ENCODE data around the gene TMEM219.
"Not testable (repeated sequence)": the region's sequence is repeated elsewhere in the genome, so short reads cannot be mapped to it uniquely, and the experiment has no call there.

TMEM219 gene

DNA sequence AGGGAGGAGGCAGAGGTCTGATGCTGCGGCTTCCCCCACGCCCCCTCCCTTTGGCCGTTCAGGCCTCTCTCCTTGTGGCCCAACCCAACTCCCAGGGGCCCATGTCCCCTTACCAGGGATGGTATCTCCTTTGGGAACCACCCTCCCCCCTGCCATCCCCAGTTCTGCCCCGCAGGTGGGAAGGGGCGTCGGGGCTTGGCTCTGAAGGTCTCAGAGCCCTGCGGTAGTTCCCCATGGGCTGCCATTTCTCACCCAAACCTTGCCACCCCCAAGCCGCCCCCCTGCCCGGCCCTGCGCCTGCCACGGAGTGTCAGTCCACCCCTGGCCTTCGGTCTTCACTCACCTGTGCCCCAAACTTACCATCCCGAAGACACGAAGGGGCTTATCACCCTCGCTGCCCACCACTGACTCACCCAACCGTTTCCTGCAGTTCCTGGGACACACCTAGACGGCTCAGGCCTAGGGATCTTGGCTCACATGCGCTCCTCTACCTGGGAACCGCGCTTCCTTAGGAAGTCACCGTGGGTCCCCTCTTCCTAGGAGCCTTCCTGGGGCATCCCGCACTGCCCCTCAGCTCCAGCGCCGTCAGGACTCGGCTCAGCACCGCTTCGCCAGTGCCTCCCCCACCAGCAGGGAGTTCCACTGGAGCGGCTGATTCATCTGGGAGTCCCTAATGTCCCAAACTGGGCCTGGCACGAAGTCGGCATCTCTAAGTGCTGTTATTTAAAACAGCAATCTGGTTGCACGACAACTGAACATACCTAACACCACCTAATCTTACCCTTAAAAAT lies 50.0 kb downstream of the TMEM219 start:
- DNase-seq (ENCODE audit: low read depth) = no peak

DNA sequence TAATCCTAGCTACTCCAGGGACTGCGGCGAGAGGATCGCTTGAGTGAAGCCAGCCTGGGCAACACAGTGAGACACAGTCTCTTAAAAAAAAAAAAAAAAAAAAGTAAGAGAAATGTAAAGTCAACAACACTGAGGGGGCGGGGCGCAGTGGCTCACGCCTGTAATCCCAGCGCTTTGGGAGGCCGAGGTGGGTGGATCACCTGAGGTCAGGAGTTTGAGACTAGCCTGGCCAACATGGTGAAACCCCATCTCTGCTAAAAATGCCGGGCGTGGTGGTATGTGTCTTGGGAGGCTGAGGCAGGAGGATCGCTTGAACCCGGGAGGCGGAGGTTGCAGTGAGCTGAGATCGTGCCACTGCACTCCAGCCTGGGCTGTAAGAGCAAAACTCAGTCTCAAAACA lies 50.7 kb downstream of the TMEM219 start:
- DNase-seq (ENCODE audit: low read depth) = not testable (repeated sequence)

DNA sequence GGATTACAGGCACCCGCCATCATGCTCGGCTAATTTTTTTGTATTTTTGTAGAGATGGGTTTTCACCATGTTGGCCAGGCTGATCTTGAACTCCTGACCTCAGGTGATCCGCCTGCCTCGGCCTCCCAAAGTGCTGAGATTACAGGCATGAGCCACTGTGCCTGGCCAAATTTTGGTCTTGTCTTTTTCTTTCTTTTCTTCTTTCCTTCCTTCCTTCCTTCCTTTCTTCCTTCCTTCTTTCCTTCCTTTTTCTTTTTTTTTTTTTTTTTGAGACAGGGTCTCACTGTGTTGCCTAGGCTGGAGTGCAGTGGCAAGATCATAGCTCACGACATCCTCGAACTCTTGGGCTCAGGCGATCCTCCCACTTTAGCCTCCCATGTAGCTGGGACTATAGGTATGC lies 53.6 kb downstream of the TMEM219 start:
- DNase-seq (ENCODE audit: low read depth) = not testable (repeated sequence)

DNA sequence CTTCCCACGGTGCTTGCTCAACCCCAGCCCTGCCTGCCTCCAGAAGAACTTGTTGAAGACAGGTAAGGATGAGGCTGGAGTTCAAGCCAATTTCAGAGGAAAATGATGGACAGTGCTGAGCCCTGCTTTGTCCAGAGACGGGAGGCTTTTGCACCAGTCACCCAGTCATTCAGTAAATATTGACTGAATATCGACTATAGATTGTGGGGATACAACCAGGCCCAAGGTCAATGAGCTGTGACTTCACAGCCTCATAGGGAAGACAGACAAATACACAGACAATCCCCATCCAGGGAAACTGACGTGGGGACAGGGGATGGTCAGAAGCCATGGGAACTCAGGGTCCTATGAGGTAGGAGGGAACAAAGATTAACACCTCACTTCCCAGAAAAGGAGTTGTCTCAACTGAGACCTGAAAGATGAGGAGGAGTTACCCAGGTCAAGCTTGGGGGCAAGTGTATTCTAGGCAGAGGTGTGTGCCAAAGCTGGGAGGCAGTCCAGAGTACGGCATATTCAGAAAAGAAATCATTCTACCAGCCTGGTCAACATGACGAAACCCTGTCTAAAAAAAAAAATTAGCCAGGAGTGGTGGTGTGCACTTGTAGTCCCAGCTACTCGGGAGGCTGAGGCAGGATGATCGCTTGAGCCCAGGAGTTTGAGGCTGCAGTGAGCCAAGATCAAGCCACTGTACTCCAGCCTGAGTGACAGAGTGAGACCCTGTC lies 54.8 kb downstream of the TMEM219 start:
- no peak for DNase-seq (ENCODE audit: low read depth)

DNA sequence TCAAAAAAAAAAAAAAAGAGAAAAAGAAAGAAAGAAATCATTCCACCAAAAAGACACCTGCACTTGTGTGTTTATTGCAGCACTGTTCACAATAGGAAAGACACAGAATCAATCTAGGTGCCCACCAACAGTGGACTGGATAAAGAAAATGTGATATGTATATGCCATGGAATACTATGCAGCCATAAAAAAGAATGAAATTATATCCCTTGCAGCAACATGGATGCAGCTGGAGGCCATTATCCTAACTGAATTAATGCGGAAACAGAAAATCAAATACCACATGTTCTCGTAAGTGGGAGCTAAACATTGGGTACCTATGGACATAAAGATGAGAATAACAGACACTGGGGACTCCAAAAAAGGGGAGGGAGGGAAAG lies 55.4 kb downstream of the TMEM219 start:
- DNase-seq (ENCODE audit: low read depth) = no peak

DNA sequence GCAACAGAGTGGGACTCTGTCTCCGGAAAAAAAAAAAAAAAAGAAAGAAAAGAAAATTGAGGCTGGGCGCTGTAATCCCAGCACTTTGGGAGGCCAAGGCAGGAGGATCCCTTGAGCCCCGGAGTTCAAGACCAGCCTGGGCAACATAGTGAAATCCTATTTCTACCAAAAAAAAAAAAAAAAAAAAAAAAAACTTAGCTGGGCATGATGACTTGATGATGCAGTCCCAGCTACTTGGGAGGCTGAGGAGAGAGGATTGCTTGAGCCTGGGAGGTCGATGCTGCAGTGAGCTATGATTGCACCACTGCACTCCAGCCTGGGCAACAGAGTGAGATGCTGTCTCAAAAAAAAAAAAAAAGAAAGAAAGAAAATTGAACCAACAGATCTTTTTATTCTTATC lies 56.1 kb downstream of the TMEM219 start:
- not testable (repeated sequence) for DNase-seq (ENCODE audit: low read depth)

DNA sequence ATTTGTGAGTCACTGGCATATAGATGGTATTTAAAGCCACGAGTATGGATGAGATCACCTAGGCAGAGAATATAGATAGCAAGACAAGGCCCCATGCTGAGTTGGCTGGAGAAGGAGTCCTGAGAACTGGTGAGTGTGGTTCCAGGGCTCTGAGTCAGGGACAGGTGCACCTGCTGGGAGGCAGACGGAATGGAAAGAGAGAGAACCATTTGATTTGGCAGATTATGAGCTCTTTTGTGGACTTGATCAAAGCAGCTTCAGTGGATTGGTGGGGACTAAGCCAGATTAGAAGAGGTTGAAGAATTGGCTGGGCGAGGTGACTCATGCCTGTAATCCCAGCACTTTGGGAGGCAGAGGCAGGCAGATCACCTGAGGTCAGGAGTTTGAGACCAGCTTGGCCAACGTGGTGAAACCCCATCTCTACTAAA lies 56.9 kb downstream of the TMEM219 start:
- DNase-seq (ENCODE audit: low read depth) = no peak
